HG03280 (cell line): ENCODE data around the gene SUSD1.

Experiments used
- ATAC-seq: cut with Tn5 transposase; IDR thresholded peaks from one replicate; pipeline ENCODE4 v1.9.1; 2021; ENCODE audit warnings: mild to moderate bottlenecking, moderate library complexity; ENCODE audit not compliant: unreplicated experiment

SUSD1 gene

GRCh38 chr9:112020680-112021596 is 154.2 kb downstream of the SUSD1 start:
- ATAC-seq: no peak

GRCh38 chr9:112017878-112018277 is 157.2 kb downstream of the SUSD1 start:
- no peak for ATAC-seq

GRCh38 chr9:112015736-112016135 is 159.4 kb downstream of the SUSD1 start:
- no peak for ATAC-seq

GRCh38 chr9:112015149-112015548 is 159.9 kb downstream of the SUSD1 start:
- ATAC-seq: no peak

- no peak for ATAC-seq
Measured at GRCh38 chr9:112013266-112013665, 161.8 kb downstream of the SUSD1 start.

GRCh38 chr9:112012026-112012902 is 162.8 kb downstream of the SUSD1 start:
- ATAC-seq: peak; percentile 77

- no peak for ATAC-seq
Measured at GRCh38 chr9:112011051-112011620, 164.0 kb downstream of the SUSD1 start.

GRCh38 chr9:112010537-112010936 is 164.6 kb downstream of the SUSD1 start:
- no peak for ATAC-seq

- no peak for ATAC-seq
Measured at GRCh38 chr9:112009656-112010055, 165.4 kb downstream of the SUSD1 start.

- no peak for ATAC-seq
Measured at GRCh38 chr9:112007575-112008240, 167.4 kb downstream of the SUSD1 start.

GRCh38 chr9:112006361-112007020 is 168.6 kb downstream of the SUSD1 start:
- no peak for ATAC-seq

GRCh38 chr9:112005939-112006338 is 169.2 kb downstream of the SUSD1 start:
- no peak for ATAC-seq

GRCh38 chr9:112003538-112003937 is 171.6 kb downstream of the SUSD1 start:
- no peak for ATAC-seq

- no peak for ATAC-seq
Measured at GRCh38 chr9:112002847-112003457, 172.1 kb downstream of the SUSD1 start.

GRCh38 chr9:112002131-112002846 is 172.8 kb downstream of the SUSD1 start:
- ATAC-seq: no peak

GRCh38 chr9:112000743-112001142 is 174.4 kb downstream of the SUSD1 start:
- ATAC-seq: no peak

- ATAC-seq: no peak
Measured at GRCh38 chr9:111999319-111999718, 175.8 kb downstream of the SUSD1 start.

- no peak for ATAC-seq
Measured at GRCh38 chr9:111997831-111998230, 177.3 kb downstream of the SUSD1 start.

GRCh38 chr9:111994831-111995458 is 180.2 kb downstream of the SUSD1 start:
- ATAC-seq: no peak
